Endothelial cell of umbilical vein (primary cell): ENCODE measurements around the gene PDSS2. TPM values are rescaled to one million over a fixed set of nuclear protein-coding genes. Genes with fewer than 3 reads are reported as not detected.

Experiments
- BruUV-seq: library from RNA; stranded (reverse); fragments of 400-500 nt; replicated peaks from 2 replicates; lab custom pipeline; 2021; lab: Mats Ljungman, UMichigan
- CTCF ChIA-PET: fragments of 300-600, 350-600 bp; sonication (Branson Sonifier 250); formaldehyde crosslinking; loops from one replicate; lab custom pipeline; 2021; ENCODE audit warnings: antibody characterized with exemption, inconsistent platforms; lab: Charles Lee
- POLR2A ChIA-PET: fragments of 300-600, 350-600 bp; sonication (Branson Sonifier 250); formaldehyde crosslinking; loops from one replicate; lab custom pipeline; 2021; ENCODE audit warnings: antibody characterized with exemption, inconsistent platforms; lab: Charles Lee
- DNase-seq: peaks from one replicate; pipeline ENCODE4 v3.0.0-alpha.2; 2011; ENCODE audit warnings: low read depth, low spot score
- FAIRE-seq: peaks from 2 replicates; lab custom pipeline; 2011; peaks lifted over from hg19 to GRCh38; lab: Jason Lieb, UNC
- H2AFZ ChIP-seq: 2 replicates; pipeline ENCODE4 v1.6.0; 2012; ENCODE audit warnings: low read depth, low read length, control low read depth, inconsistent platforms
- H3K27ac ChIP-seq: 2 replicates; pipeline ENCODE4 v1.5.1; 2011; ENCODE audit warnings: low read depth, mild to moderate bottlenecking, control low read depth, low read length, moderate library complexity; ENCODE audit not compliant: insufficient read depth
- H3K27me3 ChIP-seq, 2 experiments: 2 replicates each; pipeline versions ENCODE4 v1.6.0 to v1.6.1; 2011; ENCODE audit warnings: low read length in 2 of 2, mixed read lengths in 1 of 2; ENCODE audit not compliant: control insufficient read depth in 2 of 2, insufficient read depth in 2 of 2
- H3K36me3 ChIP-seq, 2 experiments: 2 replicates in 1 of 2; 3 replicates in 1 of 2; pipeline ENCODE4 v1.5.1; 2011; ENCODE audit warnings: low read length in 2 of 2, mild to moderate bottlenecking in 1 of 2, moderate library complexity in 1 of 2; ENCODE audit not compliant: control insufficient read depth in 2 of 2, insufficient read depth in 2 of 2; ENCODE audit errors: extremely low read depth in 1 of 2
- H3K4me1 ChIP-seq: 3 replicates; pipeline ENCODE4 v1.5.1; 2011; ENCODE audit warnings: mild to moderate bottlenecking, low read length; ENCODE audit not compliant: control insufficient read depth, insufficient read depth; ENCODE audit errors: extremely low read depth
- H3K4me2 ChIP-seq: 2 replicates; pipeline ENCODE4 v1.6.1; 2011; ENCODE audit warnings: low read length, control low read depth, mixed read lengths; ENCODE audit not compliant: insufficient read depth
- H3K4me3 ChIP-seq, 3 experiments: fragments of 200-600 bp in 1 of 3; sonication (generic), shearing (Covaris generic) in 1 of 3; replicated peaks in 1 of 3; 2 replicates each; pipeline ENCODE4 v1.5.1; 2011 to 2016; ENCODE audit warnings: control low read depth in 3 of 3, low read length in 3 of 3, mild to moderate bottlenecking in 2 of 3, inconsistent platforms in 1 of 3, low read depth in 1 of 3, moderate library complexity in 1 of 3; ENCODE audit not compliant: insufficient read depth in 1 of 3
- H3K79me2 ChIP-seq: 2 replicates; pipeline ENCODE4 v1.6.0; 2012; ENCODE audit warnings: low read length, inconsistent platforms; ENCODE audit not compliant: control insufficient read depth, insufficient read depth
- H3K9ac ChIP-seq: replicated peaks from 2 replicates; pipeline ENCODE3; 2011; ENCODE audit warnings: low read length, control low read depth; ENCODE audit not compliant: insufficient read depth; ENCODE audit errors: extremely low read depth
- H3K9me1 ChIP-seq: replicated peaks from 3 replicates; pipeline ENCODE4 v1.6.0; 2011; ENCODE audit warnings: mild to moderate bottlenecking, low read length; ENCODE audit not compliant: control insufficient read depth, insufficient read depth; ENCODE audit errors: extremely low read depth
- H3K9me3 ChIP-seq: replicated peaks from 2 replicates; pipeline ENCODE4 v1.5.1; 2012; ENCODE audit warnings: low read length, inconsistent platforms; ENCODE audit not compliant: control insufficient read depth, insufficient read depth
- H4K20me1 ChIP-seq: replicated peaks from 2 replicates; pipeline ENCODE3; 2011; ENCODE audit warnings: mild to moderate bottlenecking, low read length; ENCODE audit not compliant: control insufficient read depth, insufficient read depth; ENCODE audit errors: extremely low read depth
- EZH2 ChIP-seq: IDR thresholded peaks from 2 replicates; pipeline ENCODE4 v1.6.1; 2012; ENCODE audit warnings: borderline replicate concordance, low read depth, mild to moderate bottlenecking, moderate library complexity, low read length, inconsistent platforms; ENCODE audit not compliant: severe bottlenecking
- POLR2A ChIP-seq: IDR thresholded peaks from 2 replicates; pipeline ENCODE4 v1.6.1; 2012; ENCODE audit warnings: low read depth, mild to moderate bottlenecking, control low read depth, low read length
- dilution Hi-C: fragments of 300-500 bp; cut with MboI; formaldehyde crosslinking; loops from one replicate; pipeline ENCODE4 v1.15.0; 2019; ENCODE audit warnings: low sequenced_read_pairs; ENCODE audit not compliant: extremely low pct_ligation_motif_present
- intact Hi-C: fragments of 100-400 bp; cut with micrococcal nuclease; formaldehyde crosslinking; loops from one replicate; pipeline ENCODE4 v1.10.0; 2022
- polyA plus RNA-seq, 4 experiments: library from polyadenylated mRNA; depleted of rRNA in 3 of 4; stranded (reverse) in 3 of 4; unstranded in 1 of 4; fragments of >200 nt; gene quantifications; 2 replicates each; pipeline versions ENCODE4 v1.2.1 to v1.2.3, GENCODE V29; 2011 to 2012; ENCODE audit warnings: missing spikeins in 1 of 4
- total RNA-seq: library from RNA; stranded (reverse); gene quantifications from 2 replicates; pipeline ENCODE4 v1.2.3, GENCODE V29; 2021
- TF ChIP-seq, protein P1 (sequence below): IDR thresholded peaks from 2 replicates; pipeline ENCODE4 v1.6.1; 2011; ENCODE audit not compliant: insufficient read depth, insufficient read length
- TF ChIP-seq, protein P2 (sequence below), 2 donors: IDR thresholded peaks; 1 replicate in 1 of 2; 2 replicates in 1 of 2; pipeline ENCODE4 v1.5.1; 2011; ENCODE audit warnings: low read length in 2 of 2, mild to moderate bottlenecking in 2 of 2, moderate library complexity in 2 of 2, control low read depth in 1 of 2, inconsistent platforms in 1 of 2, low read depth in 1 of 2; ENCODE audit not compliant: insufficient read depth in 1 of 2; ENCODE audit errors: extremely low read depth in 1 of 2

Gene PDSS2
- total and polyA plus RNA-seq, 2 donors (not counting 3 experiments of a cell fraction or from before 2014, with no cell fraction given): 7.6 to 9.3 TPM

- DNase-seq (no peak), FAIRE-seq (peak; percentile 53)
- ChIA-PET POLR2A (no interaction called here), CTCF (interaction anchor here (1.0 to 1.8 kb wide), 3 partner anchors 8 to 933 kb away, joined by 3 to 7 read pairs (median 4); no protein-coding TSS in a partner anchor)
- Histone ChIP-seq H3K27me3 (peaks cover 9 to 24% of the 10 kb centered on the region in 2 experiments), H3K79me2 (no peaks in the 10 kb centered on the region), H2AFZ (no peak overlapping the region), H3K9me3 (no peaks in the 10 kb centered on the region), H3K4me1 (peaks cover 17% of the 10 kb centered on the region), H3K9me1 (no peaks in the 10 kb centered on the region), H3K9ac (no peak overlapping the region), H3K36me3 (no peaks in the 10 kb centered on the region), H3K27ac (no peak overlapping the region), H4K20me1 (no peaks in the 10 kb centered on the region), H3K4me3 (no peak overlapping the region), H3K4me2 (peak overlapping the region; percentile 98)
- intact Hi-C loops: loop anchor here (5.0 to 10.0 kb wide), 4 partner anchors 340 to 730 kb away; partner anchors contain the start of genes PDSS2 and SOBP
- TF ChIP-seq, protein P1, sequence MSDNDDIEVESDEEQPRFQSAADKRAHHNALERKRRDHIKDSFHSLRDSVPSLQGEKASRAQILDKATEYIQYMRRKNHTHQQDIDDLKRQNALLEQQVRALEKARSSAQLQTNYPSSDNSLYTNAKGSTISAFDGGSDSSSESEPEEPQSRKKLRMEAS: no peak
- peak; percentile 23 for TF ChIP-seq EZH2
- BruUV-seq: no TSS peak
- dilution Hi-C loops: no loop called here
These were observed 342.4 kb downstream of the PDSS2 start for GRCh38 chr6:107116931-107117330.

- Histone ChIP-seq H3K36me3 (no peaks in the 10 kb centered on the region), H3K9me3 (no peaks in the 10 kb centered on the region), H3K9me1 (no peaks in the 10 kb centered on the region), H4K20me1 (no peaks in the 10 kb centered on the region), H3K27ac (no peak overlapping the region), H3K27me3 (peaks cover 9 to 24% of the 10 kb centered on the region in 2 experiments), H2AFZ (peak overlapping the region; percentile 93), H3K79me2 (no peaks in the 10 kb centered on the region), H3K9ac (no peak overlapping the region), H3K4me1 (peaks cover 17% of the 10 kb centered on the region), H3K4me2 (peak overlapping the region; percentile 98), H3K4me3 (peak overlapping the region; percentile 68 to 78 (median 69))
- intact Hi-C loops: loop anchor here (5.0 to 10.0 kb wide), 4 partner anchors 341 to 731 kb away; partner anchors contain the start of genes PDSS2 and SOBP
- BruUV-seq: no TSS peak
- ChIA-PET CTCF (interaction anchor here (0.8 to 1.8 kb wide), 8 partner anchors 8 to 933 kb away, joined by 3 to 7 read pairs (median 4); no protein-coding TSS in a partner anchor), POLR2A (no interaction called here)
- dilution Hi-C loops: no loop called here
- FAIRE-seq (no peak), DNase-seq (peak; percentile 50)
- TF ChIP-seq, protein P2, sequence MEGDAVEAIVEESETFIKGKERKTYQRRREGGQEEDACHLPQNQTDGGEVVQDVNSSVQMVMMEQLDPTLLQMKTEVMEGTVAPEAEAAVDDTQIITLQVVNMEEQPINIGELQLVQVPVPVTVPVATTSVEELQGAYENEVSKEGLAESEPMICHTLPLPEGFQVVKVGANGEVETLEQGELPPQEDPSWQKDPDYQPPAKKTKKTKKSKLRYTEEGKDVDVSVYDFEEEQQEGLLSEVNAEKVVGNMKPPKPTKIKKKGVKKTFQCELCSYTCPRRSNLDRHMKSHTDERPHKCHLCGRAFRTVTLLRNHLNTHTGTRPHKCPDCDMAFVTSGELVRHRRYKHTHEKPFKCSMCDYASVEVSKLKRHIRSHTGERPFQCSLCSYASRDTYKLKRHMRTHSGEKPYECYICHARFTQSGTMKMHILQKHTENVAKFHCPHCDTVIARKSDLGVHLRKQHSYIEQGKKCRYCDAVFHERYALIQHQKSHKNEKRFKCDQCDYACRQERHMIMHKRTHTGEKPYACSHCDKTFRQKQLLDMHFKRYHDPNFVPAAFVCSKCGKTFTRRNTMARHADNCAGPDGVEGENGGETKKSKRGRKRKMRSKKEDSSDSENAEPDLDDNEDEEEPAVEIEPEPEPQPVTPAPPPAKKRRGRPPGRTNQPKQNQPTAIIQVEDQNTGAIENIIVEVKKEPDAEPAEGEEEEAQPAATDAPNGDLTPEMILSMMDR (IDR thresholded peaks at IDR 0.05; ENCODE audit: extremely low read depth in 1 of 2, insufficient read depth in 1 of 2, low read depth in 1 of 2, low read length in 2 of 2): peak in 1 of 2 donors; percentile 5
- no peak for TF ChIP-seq POLR2A
These were observed 343.0 kb downstream of the PDSS2 start for GRCh38 chr6:107116328-107116892.
